HepG2 (cell line): ENCODE data around the gene LNPK. TPM values are rescaled to one million over a fixed set of nuclear protein-coding genes. Genes with fewer than 3 reads are reported as not detected.

Experiments used
- ATAC-seq: fragments of 200-7000 bp; cut with Tn5 transposase; 3 replicates; pipeline ENCODE4 v1.9.1; 2020; ENCODE audit warnings: mild to moderate bottlenecking, moderate library complexity
- BruUV-seq: library from RNA; stranded (reverse); fragments of 400-500 nt; replicated peaks from 2 replicates; lab custom pipeline; 2021; lab: Mats Ljungman, UMichigan
- CTCF ChIA-PET: fragments of 300-600 bp; formaldehyde crosslinking; extraction: SDS; loops from one replicate; lab custom pipeline; 2021; ENCODE audit warnings: low total read pairs, inconsistent platforms, low intra/inter-chr PET ratio; lab: Yijun Ruan, JAX
- POLR2A ChIA-PET: fragments of 350-600 bp; sonication (Branson Sonifier 250); formaldehyde crosslinking; loops from one replicate; lab custom pipeline; 2020; ENCODE audit warnings: antibody characterized with exemption, inconsistent platforms; lab: Yijun Ruan, JAX
- DNase-seq: peaks from one replicate; pipeline ENCODE4 v3.0.0-alpha.2; 2015; ENCODE audit warnings: low spot score
- FAIRE-seq: peaks from 3 replicates; lab custom pipeline; 2011; peaks lifted over from hg19 to GRCh38; lab: Jason Lieb, UNC
- H2AFZ ChIP-seq: one replicate; pipeline ENCODE4 v1.6.1; 2011; ENCODE audit warnings: low read length, inconsistent platforms
- H3K27ac ChIP-seq: fragments of 300-600 bp; 3 replicates; pipeline ENCODE4 v1.8.0; 2011; ENCODE audit warnings: mixed run types, mild to moderate bottlenecking, mixed read lengths, low read length, inconsistent platforms; ENCODE audit not compliant: insufficient read depth; ENCODE audit errors: extremely low read length
- H3K27me3 ChIP-seq, 2 experiments: fragments of 200-600 bp in 1 of 2; 2 replicates in 1 of 2; 3 replicates in 1 of 2; pipeline versions ENCODE4 v1.6.0 to v1.8.0; 2011; ENCODE audit warnings: low read length in 2 of 2, mild to moderate bottlenecking in 2 of 2, moderate library complexity in 2 of 2, inconsistent platforms in 1 of 2; ENCODE audit not compliant: insufficient read depth in 2 of 2, control insufficient read depth in 1 of 2
- H3K36me3 ChIP-seq, 2 experiments: fragments of 200-600 bp in 1 of 2; replicated peaks in 1 of 2; 2 replicates in 1 of 2; 3 replicates in 1 of 2; pipeline versions ENCODE4 v1.5.1 to v1.8.0; 2011; ENCODE audit warnings: low read length in 2 of 2, inconsistent platforms in 1 of 2; ENCODE audit not compliant: insufficient read depth in 2 of 2, control insufficient read depth in 1 of 2
- H3K4me1 ChIP-seq: 2 replicates; pipeline ENCODE4 v1.5.1; 2012; ENCODE audit warnings: low read length, inconsistent platforms; ENCODE audit not compliant: insufficient read depth
- H3K4me2 ChIP-seq: 2 replicates; pipeline ENCODE4 v1.6.0; 2011; ENCODE audit warnings: low read depth, low read length, inconsistent platforms
- H3K4me3 ChIP-seq, 3 experiments: fragments of 200-600 bp in 1 of 3; sonication (generic), shearing (Covaris generic) in 1 of 3; replicated peaks in 1 of 3; 2 replicates each; pipeline ENCODE4 v1.5.1; 2011 to 2016; ENCODE audit warnings: low read length in 3 of 3, inconsistent platforms in 2 of 3, low read depth in 2 of 3, mild to moderate bottlenecking in 2 of 3, control low read depth in 1 of 3, mixed read lengths in 1 of 3; ENCODE audit not compliant: insufficient read depth in 1 of 3
- H3K79me2 ChIP-seq: one replicate; pipeline ENCODE4 v1.6.1; 2011; ENCODE audit warnings: low read length, inconsistent platforms; ENCODE audit not compliant: insufficient read depth
- H3K9ac ChIP-seq: 2 replicates; pipeline ENCODE4 v1.6.0; 2011; ENCODE audit warnings: mild to moderate bottlenecking, low read depth, low read length, inconsistent platforms; ENCODE audit not compliant: insufficient read depth
- H3K9me3 ChIP-seq: 2 replicates; pipeline ENCODE4 v1.5.1; 2012; ENCODE audit warnings: mild to moderate bottlenecking, low read length
- H4K20me1 ChIP-seq: 2 replicates; pipeline ENCODE4 v1.6.0; 2011; ENCODE audit warnings: inconsistent platforms, mild to moderate bottlenecking, low read length, moderate library complexity; ENCODE audit not compliant: insufficient read depth
- ARID3A ChIP-seq: IDR thresholded peaks from 2 replicates; pipeline ENCODE4 v1.6.1; 2012; ENCODE audit warnings: low read depth, low read length, improper control_type of control experiment
- CBX2 ChIP-seq, 2 experiments: fragments of 200-600 bp in 1 of 2; sonication (generic); formaldehyde crosslinking in 1 of 2; IDR thresholded peaks; 2 replicates each; pipeline versions ENCODE4 v1.7.0 to v1.8.1; 2018 to 2022; ENCODE audit warnings: low read depth in 2 of 2, low read length in 1 of 2, mild to moderate bottlenecking in 1 of 2, missing genetic modification reagents in 1 of 2
- CENPT ChIP-seq: sonication (generic); formaldehyde crosslinking; IDR thresholded peaks from 2 replicates; pipeline ENCODE4 v1.8.0; 2022; ENCODE audit warnings: low read depth, mild to moderate bottlenecking, moderate library complexity, missing genetic modification reagents
- FOXA3 ChIP-seq: IDR thresholded peaks from 2 replicates; pipeline ENCODE4 v1.6.1; 2016; ENCODE audit warnings: missing genetic modification reagents, missing compliant biosample characterization
- GATAD2A ChIP-seq: IDR thresholded peaks from 2 replicates; pipeline ENCODE4 v1.6.1; 2016
- GFI1 ChIP-seq: sonication (generic); formaldehyde crosslinking; IDR thresholded peaks from 2 replicates; pipeline ENCODE4 v1.5.0; 2020; ENCODE audit warnings: missing genetic modification reagents, mild to moderate bottlenecking, borderline replicate concordance
- GZF1 ChIP-seq: sonication (generic); formaldehyde crosslinking; IDR thresholded peaks from 2 replicates; pipeline ENCODE4 v1.5.1; 2020; ENCODE audit warnings: mild to moderate bottlenecking, missing genetic modification reagents
- IRF2 ChIP-seq: IDR thresholded peaks from 2 replicates; pipeline ENCODE4 v1.6.1; 2018; ENCODE audit warnings: missing genetic modification reagents, missing compliant biosample characterization
- MTF2 ChIP-seq: sonication (generic); formaldehyde crosslinking; IDR thresholded peaks from 2 replicates; pipeline ENCODE4 v1.5.0; 2020; ENCODE audit warnings: missing genetic modification reagents, borderline replicate concordance
- PAX8 ChIP-seq: sonication (generic); formaldehyde crosslinking; IDR thresholded peaks from 2 replicates; pipeline ENCODE4 v1.8.0; 2022; ENCODE audit warnings: mild to moderate bottlenecking, missing genetic modification reagents, borderline replicate concordance
- PITX1 ChIP-seq: sonication (generic); formaldehyde crosslinking; IDR thresholded peaks from 2 replicates; pipeline ENCODE4 v1.5.1; 2020; ENCODE audit warnings: mild to moderate bottlenecking, missing genetic modification reagents
- POLR2AphosphoS2 ChIP-seq: IDR thresholded peaks from 2 replicates; pipeline ENCODE4 v1.6.1; 2011; ENCODE audit warnings: low read depth, low read length, improper control_type of control experiment
- RCOR2 ChIP-seq: IDR thresholded peaks from 2 replicates; pipeline ENCODE4 v1.6.1; 2016; ENCODE audit warnings: missing biosample characterization, missing genetic modification reagents
- REXO4 ChIP-seq: sonication (generic); formaldehyde crosslinking; IDR thresholded peaks from 2 replicates; pipeline ENCODE4 v1.8.0; 2022; ENCODE audit warnings: missing genetic modification reagents, mild to moderate bottlenecking, borderline replicate concordance
- SPEN ChIP-seq: sonication (generic); formaldehyde crosslinking; IDR thresholded peaks from 2 replicates; pipeline ENCODE4 v1.5.1; 2020; ENCODE audit warnings: low read depth, mild to moderate bottlenecking, missing genetic modification reagents
- TCF7L2 ChIP-seq: IDR thresholded peaks from 2 replicates; pipeline ENCODE4 v1.6.1; 2011; ENCODE audit warnings: mild to moderate bottlenecking, low read depth, low read length, moderate library complexity
- TOE1 ChIP-seq: sonication (generic); formaldehyde crosslinking; IDR thresholded peaks from 2 replicates; pipeline ENCODE4 v1.4.0; 2020; ENCODE audit warnings: mild to moderate bottlenecking, missing genetic modification reagents
- ZKSCAN1 ChIP-seq: fragments of 150-350 bp; IDR thresholded peaks from 2 replicates; pipeline ENCODE4 v1.6.1; 2014; ENCODE audit warnings: low read length
- ZNF512B ChIP-seq: sonication (generic); formaldehyde crosslinking; IDR thresholded peaks from 2 replicates; pipeline ENCODE4 v1.5.1; 2020; ENCODE audit warnings: missing genetic modification reagents, mild to moderate bottlenecking, borderline replicate concordance
- ZNF713 ChIP-seq: sonication (generic); formaldehyde crosslinking; IDR thresholded peaks from 2 replicates; pipeline ENCODE4 v1.4.0; 2020; ENCODE audit warnings: mild to moderate bottlenecking, missing genetic modification reagents
- WGBS: methylation state at CpG from one replicate; pipeline ENCODE4 v1.1.6; 2017; ENCODE audit warnings: low lambda C conversion rate; 5-methylcytosine and 5-hydroxymethylcytosine counted together
- in situ Hi-C: cut with HindIII; loops from 2 replicates; pipeline ENCODE4 v1.10.0; 2017; ENCODE audit warnings: low pct_unique_long_range_greater_than_20kb; ENCODE audit not compliant: extremely low pct_ligation_motif_present
- intact Hi-C: fragments of 100-400 bp; cut with micrococcal nuclease; formaldehyde crosslinking; loops from one replicate; pipeline ENCODE4 v1.10.0; 2022; ENCODE audit not compliant: unreplicated experiment
- polyA plus RNA-seq, 8 experiments: library from polyadenylated mRNA; depleted of rRNA in 3 of 8; stranded (reverse) in 7 of 8; unstranded in 1 of 8; fragments of >200 nt; fragmentation: Illumina TruSeq in 4 of 8; extraction: Trizol in 4 of 8; gene quantifications; 2 replicates each; pipeline versions ENCODE4 v1.2.1 to v1.2.3, GENCODE V29; 2011 to 2016; ENCODE audit warnings: low read depth in 4 of 8, missing spikeins in 1 of 8, mixed read lengths in 1 of 8; ENCODE audit not compliant: insufficient read depth in 1 of 8
- total RNA-seq, 5 experiments: library from RNA; depleted of rRNA; stranded (reverse); fragments of >200 nt; fragmentation: Illumina TruSeq; extraction: Trizol; gene quantifications; 2 replicates each; pipeline ENCODE4 v1.2.3, GENCODE V29; 2016; ENCODE audit warnings: low read depth in 1 of 5

The LNPK gene
- total and polyA plus RNA-seq, 2 of the 13 experiments (the other 11 are each of a cell fraction or from before 2014, with no cell fraction given): 25.4 to 26.1 TPM

- no peak for FAIRE-seq
- Histone ChIP-seq H3K9me3 (no peaks in the 10 kb centered on the region), H3K4me2 (peak overlapping the region; percentile 97), H3K27ac (no peak overlapping the region), H3K79me2 (peaks cover 22% of the 10 kb centered on the region), H3K27me3 (peaks cover 0 to 9% of the 10 kb centered on the region in 2 experiments; a peak in 1 of 5 replicates), H2AFZ (peak overlapping the region; percentile 90), H3K4me1 (peaks cover 40% of the 10 kb centered on the region), H3K4me3 (peak overlapping the region; percentile 15 to 84 (median 82); a peak in 5 of 6 replicates), H3K36me3 (no peaks in the 10 kb centered on the region), H3K9ac (peak overlapping the region; percentile 72; the same call in 1 of the 2 replicates), H4K20me1 (no peaks in the 10 kb centered on the region)
- ChIA-PET POLR2A (no interaction called here), CTCF (no interaction called here)
- no TSS peak for BruUV-seq
- no peak for DNase-seq
- ATAC-seq: no peak
- 4% methylated on average over 5 of the region's 5 CpGs for WGBS
- in situ Hi-C loops: no loop called here
- intact Hi-C loops: loop anchor here (2.0 to 10.0 kb wide), 4 partner anchors 92 to 637 kb away; no protein-coding TSS in a partner anchor
- TF ChIP-seq SPEN (CRISPR knock-in tag) (no peak), POLR2AphosphoS2 (no peak), CENPT (CRISPR knock-in tag) (no peak), CBX2 (IDR thresholded peaks at IDR 0.05; ENCODE audit: low read depth, low read length) (no peak), CBX2 (CRISPR knock-in tag; IDR thresholded peaks at IDR 0.05; ENCODE audit: low read depth) (no peak), FOXA3 (CRISPR knock-in tag) (0 out of 2 replicates have a peak, but pooled peaks have one; percentile 6), REXO4 (CRISPR knock-in tag) (no peak), MTF2 (CRISPR knock-in tag) (no peak), IRF2 (CRISPR knock-in tag) (no peak), PITX1 (0 out of 2 replicates have a peak, but pooled peaks have one; percentile 44), ZKSCAN1 (no peak), TCF7L2 (no peak), TOE1 (CRISPR knock-in tag) (no peak), GFI1 (CRISPR knock-in tag) (no peak), GZF1 (no peak), ZNF713 (CRISPR knock-in tag) (no peak), GATAD2A (CRISPR knock-in tag) (no peak), PAX8 (no peak), ARID3A (0 out of 2 replicates have a peak, but pooled peaks have one; percentile 9), RCOR2 (CRISPR knock-in tag) (no peak), ZNF512B (CRISPR knock-in tag) (0 out of 2 replicates have a peak, but pooled peaks have one; percentile 9)
These were observed 1.9 kb upstream of the LNPK start for GRCh38 chr2:176003958-176004357.
